ENCODE measurements around the gene FBXO28.

FBXO28 gene

DNA sequence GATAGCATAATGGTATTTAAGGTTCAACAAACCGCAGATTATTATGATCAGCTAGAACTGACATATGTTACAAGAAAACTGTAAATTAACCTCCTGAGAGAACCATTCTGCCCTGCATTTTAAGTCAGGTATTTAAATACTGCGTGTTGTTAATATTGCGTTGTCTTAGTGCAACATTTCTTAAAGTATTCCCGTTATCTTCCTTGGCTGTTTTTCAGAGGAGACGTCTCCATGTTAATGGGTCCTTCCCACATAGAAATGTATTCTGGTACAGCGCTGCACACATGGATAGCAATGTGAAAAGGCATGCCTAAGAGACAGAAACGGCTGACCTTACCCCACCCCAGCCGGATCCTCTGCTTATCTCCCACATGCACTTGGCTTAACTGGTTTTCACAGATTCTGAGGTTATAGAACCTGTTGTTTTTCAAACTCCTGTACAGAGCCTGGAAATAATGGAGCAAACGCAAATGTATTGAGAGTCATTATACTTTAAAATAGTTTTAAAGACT, 46.3 kb downstream of the FBXO28 start:
- DNase-seq: no peak

DNA sequence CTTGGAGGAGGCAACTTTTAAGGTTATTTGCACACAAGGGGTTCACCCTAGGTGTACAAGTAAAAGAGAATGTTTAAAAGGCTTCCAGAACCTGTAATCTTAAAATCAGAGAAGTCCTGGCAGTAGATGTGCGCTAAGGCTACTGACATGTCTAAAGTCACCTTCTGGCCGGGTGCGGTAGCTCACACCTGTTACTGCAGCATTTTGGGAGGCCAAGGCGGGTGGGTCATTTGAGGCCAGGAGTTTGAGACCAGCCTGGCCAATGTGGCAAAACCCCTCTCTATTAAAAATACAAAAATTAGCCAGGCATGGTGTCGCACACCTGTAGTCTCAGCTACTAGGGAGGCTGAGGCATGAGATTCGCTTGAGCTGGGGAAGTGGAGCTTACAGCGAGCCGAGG, 48.9 kb downstream of the FBXO28 start:
- no peak for DNase-seq

DNA sequence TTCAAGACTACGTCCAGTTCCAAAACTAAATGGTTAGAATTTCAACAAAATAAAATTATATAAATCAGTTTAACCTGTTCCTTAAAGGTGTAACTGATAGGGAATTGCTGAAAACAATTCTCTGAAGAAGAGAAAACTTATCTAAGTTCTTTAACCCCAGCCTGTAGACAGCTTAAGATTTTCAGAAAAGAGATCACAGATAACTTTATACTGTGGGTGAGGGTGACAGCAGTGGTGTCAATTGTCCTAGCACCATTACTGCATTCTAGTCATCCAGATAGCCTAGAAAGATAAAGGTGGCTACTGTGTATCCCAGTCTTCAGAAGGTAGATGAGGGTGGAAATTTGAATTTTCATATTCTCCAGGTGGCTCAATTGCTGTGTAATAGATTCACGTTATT, 49.4 kb downstream of the FBXO28 start:
- no peak for DNase-seq

DNA sequence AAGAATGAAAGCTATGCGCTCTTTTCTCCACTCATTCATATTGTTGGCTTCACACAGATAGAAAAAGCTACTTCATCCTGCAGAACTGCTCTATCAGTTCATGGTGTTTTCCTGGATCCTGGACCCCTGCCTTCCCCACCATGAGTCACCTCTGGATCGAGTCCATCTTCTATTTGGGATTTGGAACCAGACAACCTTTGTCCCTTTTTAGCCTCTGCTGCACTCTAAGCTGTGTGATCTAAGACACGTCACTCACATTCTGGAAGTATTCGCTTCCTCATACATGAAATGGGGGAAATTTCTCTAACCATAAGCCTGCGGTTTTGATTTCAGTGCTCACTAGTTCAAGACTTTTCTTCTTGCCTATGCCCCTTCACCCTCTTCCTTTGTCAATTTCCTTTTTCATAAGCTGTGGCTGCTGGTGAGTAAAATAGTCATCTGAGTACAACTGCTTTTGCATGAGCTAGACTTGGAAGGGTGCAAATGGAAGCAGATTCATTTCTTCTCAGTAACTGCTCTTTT, 55.0 kb downstream of the FBXO28 start:
- no peak for DNase-seq

DNA sequence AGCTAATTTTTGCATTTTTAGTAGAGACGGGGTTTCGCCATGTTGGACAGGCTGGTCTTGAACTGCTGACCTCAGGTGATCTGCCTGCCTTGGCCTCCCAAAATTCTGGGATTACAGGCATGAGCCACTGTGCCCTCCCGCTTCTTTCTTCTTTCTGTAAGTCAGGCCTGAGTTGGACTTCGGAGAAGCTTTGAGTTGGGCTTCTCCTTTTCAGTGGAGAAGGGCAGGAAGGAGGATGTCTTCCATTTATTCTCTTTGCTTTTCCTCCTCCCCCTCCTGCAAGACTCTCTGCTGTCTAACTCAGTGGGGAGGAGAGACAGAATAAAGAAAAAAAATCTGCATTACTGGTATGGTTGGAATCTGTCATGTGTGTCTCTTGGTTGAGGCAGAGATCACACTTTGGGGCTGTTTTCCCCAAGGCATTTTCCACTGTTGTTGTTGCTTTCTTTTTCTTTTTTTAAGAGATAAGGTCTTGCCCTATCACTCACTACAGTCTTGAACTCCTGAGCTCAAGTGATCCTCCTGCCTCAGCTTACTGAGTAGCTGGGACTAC, 55.9 kb downstream of the FBXO28 start:
- DNase-seq: no peak

DNA sequence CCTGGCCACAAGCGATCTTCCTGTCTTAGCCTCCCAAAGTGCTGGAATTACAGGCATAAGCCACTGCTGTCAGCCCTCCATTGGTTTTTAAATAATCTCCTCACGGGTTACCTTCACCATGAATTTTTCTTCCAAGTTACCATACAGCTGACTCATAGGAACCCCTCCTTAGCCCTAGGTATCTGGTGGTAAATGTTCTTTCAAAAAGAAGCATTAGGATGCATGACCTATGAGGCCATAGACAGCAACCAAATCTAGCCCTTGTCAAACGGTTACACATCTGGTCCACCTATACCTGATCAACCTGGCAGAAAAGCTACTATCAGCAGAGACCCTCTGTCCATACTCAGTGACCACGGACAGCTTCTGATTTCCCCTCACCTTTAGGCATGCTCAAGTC, 56.4 kb downstream of the FBXO28 start:
- no peak for DNase-seq

DNA sequence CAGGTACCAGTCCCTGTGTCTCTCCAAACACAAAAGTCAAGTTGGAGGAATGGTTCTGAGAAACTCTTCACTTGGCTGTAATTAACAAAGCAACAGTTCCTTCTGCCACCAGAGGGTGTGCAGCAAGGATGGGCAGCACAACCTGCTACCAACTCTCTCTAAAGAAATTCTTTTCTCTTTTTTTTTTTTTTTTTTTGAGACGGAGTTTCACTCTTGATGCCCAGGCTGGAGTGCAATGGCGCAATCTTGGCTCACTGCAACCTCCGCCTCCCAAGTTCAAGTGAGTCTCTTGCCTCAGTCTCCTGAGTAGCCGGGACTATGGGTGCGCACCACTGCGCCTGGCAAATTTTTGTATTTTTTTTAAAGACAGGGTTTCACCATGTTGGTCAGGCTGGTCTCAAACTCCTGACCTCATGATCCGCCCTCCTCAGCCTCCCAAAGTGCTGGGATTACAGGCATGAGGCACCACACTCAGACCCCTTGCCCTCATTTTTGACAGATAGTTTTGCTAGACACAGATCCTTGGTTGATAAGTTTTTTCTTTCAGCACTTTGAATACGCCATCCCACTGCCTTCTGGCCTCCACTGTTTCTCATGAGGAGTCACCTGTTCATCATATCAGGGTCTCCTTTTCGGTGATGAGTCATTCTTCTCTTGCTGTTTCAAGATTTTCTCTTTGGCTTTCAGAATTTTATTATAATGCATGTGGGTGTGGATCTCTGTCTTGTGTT, 57.0 kb downstream of the FBXO28 start:
- no peak for DNase-seq

DNA sequence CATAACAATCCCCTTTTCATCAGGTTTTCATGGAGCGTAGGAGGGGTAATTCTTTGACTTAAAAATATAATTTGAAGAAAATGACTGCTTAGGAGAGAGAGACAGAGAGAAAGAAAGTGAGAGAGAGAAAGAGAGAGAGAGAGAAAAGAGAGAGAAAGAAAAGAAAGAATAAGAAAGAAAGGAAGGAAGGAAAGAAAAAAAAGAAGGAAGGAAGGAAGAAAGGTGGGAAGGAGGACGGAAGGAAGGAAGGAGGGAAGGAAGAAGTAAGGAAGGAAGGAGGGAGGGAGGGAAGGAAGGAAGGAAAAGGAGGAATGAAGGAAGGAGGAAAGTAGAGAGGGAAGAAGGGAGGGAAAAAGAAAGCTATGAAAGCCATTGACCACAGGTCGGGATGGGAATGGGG, 58.3 kb downstream of the FBXO28 start:
- DNase-seq: no peak

DNA sequence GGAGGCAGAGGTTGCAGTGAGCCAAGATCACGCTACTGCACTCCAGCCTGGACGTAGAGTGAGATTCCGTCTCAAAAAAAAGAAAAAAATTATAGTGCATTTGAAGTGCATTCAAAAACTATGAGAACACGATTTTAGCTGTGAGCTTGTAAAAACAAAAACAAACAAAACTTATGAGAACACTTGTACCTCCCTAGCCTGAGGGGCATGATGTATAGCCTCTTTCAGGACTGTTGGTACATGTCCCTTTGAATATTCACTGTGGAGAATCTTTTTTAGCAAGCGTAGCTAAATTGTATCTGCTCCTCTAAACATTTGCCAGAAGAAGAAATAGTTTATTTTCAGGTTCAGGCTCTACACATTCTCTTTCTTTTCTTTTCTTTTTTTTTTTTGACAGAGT, 59.6 kb downstream of the FBXO28 start:
- DNase-seq: no peak

DNA sequence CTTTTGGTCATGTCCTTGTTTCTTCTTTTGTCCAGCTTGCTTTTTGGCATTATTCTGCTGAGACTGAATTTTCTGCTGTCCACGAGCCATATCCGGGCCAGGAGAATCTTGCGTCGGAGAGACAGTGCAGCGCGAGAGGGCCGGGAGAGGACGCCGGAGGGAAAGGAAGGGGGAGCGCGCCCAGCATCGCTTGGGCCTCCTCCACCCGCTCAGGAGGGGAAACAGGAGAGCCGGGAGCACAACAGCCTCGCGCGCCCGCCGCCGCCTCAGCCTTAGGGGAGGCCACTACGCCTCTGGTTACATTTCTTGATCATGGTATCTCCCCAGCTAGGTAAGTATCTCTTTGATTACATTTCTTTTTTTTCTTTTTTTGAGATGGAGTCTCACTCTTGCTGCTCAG, 61.7 kb downstream of the FBXO28 start:
- DNase-seq: no peak

DNA sequence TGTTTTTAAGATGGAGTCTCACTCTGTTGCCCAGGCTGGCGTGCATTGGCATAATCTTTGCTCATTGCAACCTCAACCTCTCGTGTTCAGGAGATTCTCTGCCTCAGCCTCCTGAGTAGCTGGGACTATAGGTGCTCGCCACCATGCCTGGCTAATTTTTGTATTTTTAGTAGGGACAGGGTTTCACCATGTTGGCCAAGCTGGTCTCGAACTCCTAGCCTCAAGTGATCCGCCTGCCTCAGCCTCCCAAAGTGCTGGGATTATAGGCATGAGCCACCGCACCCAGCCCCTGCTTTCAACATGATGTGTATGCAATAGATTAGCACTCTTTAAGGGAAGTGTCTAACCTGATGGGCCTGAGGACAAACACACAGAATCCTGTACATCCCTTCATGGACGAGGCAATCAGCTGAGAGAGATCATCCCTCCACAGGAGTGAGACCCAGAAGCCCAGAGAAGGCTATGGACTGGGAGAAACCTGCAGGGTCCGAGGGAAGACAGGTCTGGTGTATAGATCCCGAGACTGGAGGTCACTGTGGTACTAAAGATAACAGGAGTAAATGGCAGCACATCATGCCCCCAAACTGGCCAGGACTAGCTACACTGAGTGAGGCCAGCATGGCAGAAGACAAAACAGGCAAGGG, 63.6 kb downstream of the FBXO28 start:
- no peak for DNase-seq

DNA sequence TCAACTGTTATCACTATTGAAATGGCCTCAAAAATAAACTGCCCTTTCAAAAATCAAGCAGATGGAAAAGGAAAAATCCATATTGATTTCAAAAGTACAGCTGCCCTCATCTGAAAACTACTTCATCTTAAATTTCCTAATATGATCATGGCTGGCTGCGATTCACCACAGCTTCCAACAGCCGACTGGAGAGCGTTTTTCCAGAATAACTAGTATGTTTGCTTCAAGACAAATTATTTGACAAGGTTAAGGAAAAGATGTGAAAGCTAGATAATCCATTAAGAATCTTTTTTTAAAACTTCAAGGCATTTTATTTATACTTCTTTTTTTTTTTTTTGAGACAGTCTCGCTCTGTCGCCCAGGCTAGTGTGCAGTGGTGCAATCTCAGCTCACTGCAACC, 65.0 kb downstream of the FBXO28 start:
- no peak for DNase-seq

DNA sequence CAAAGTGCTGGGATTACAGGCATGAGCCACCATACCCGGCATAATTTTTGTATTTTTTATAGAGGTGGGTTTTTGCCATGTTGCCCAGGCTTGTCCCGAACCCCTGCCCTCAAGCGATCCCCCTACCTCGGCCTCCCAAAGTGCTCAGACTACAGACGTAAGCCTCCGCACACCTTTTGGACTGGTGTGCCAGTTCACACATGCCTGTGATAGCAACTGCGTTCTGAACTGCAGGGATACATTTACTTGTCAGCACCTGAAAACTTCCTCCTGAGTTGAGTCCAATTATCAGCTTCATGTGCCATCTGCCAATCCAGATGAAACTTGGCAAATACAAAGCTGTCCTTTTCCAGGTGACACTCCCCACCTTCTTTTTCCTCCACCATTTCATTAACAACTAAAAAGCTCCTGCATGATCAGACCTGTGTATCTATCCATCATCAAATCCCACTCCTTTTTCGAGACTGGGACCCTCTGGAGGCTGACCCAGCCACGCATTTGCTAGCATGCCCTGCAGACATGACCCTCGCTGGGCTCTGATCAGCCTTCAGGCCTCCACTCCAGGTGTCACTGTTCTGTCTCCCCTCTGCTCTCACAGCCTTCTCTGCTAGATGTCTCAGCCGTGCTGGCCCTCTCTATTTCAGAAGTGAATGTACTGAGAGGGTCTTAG, 67.0 kb downstream of the FBXO28 start:
- no peak for DNase-seq

DNA sequence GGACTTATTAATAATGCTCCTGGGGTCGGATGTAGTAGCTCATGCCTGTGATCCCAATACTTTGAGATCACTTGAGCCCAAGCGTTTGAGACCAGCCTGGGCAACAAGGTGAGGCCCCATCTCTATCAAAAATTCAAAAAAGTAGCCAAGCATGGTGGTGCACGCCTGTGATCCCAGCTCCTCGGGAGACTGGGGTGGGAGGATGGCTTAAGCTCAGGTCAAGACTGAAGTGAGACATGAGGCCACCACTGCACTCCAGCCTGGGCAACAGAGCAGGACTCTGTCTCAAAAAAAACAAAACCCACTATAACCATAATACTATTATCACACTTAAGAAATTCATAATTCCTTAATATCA, 67.5 kb downstream of the FBXO28 start:
- no peak for DNase-seq

DNA sequence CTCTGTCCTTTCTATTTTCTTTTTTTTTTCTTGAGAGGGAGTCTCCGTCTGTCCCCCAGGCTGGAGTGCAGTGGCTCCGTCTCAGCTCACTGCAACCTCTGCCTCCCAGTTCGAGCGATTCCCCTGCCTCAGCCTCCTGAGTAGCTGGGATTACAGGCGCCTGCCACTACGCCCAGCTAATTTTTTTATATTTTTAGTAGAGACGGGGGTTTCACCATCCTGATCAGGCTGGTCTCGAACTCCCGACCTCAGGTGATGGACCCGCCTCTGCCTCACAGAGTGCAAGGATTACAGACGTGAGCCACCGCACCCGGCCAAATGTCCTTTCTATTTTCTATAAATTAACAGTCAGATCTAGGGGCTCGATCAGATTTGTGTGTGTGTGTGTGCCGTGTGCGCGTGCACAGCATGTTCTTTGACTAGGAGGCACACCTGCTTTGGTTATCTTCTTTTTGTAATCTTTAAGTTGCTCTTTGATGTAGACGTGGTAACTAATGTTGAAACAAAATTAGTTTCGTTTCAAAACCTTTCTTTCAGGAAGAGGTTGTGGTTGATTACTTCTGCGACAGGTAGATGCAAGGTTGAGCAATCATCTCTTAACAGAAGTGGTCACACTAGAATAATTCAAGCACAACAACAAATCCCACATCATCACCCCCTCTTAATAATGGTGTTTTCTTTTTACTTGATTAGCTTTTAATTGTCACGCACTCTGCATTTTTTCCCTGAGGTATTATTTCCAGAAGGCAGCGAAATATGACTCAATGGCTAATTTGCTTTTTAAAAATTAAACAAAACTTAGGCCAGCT, 68.3 kb downstream of the FBXO28 start:
- peak in 2 of 3 experiments; percentile 7 to 66 for DNase-seq

DNA sequence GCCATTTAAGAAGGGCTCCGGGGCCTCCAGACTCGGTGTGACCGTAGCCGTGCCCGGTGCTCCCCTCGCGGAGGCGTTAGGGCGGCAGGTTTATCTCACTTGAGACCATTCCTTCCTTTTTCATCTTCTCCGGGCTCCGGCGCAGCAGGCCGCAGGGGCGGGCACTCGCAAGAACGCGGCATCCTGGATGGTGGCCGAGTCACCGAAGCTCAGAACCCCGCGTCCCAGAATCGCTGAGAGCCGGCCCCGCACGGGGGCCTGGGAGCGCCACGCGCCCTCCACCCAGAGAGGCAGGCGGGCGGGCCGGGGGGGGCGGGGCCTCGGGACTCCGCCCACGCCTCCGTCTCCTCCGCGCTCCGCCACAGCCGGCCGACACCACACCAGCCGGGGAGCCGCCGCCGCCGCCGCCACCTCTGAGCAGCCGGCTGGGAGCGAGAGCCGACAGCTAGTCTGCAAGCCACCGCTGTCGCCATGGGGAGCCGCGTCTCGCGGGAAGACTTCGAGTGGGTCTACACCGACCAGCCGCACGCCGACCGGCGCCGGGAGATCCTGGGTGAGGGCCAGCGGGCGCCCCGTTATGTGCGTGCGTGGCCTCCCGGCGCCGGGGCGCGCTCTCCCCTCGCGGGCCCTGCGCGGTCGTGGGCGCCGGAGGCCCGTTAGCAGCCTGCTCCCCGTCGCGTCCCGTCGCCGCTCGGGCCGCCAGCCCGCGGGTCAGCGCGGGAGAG, 69.1 kb downstream of the FBXO28 start, which contains the start of gene DEGS1:
Gene DEGS1, plus strand, starts transcription at position 375 of the 725 bp plus-strand sequence. Its CDS starts 97 bp downstream, at position 472.
- peak; percentile 76 to 96 (median 95) for DNase-seq

DNA sequence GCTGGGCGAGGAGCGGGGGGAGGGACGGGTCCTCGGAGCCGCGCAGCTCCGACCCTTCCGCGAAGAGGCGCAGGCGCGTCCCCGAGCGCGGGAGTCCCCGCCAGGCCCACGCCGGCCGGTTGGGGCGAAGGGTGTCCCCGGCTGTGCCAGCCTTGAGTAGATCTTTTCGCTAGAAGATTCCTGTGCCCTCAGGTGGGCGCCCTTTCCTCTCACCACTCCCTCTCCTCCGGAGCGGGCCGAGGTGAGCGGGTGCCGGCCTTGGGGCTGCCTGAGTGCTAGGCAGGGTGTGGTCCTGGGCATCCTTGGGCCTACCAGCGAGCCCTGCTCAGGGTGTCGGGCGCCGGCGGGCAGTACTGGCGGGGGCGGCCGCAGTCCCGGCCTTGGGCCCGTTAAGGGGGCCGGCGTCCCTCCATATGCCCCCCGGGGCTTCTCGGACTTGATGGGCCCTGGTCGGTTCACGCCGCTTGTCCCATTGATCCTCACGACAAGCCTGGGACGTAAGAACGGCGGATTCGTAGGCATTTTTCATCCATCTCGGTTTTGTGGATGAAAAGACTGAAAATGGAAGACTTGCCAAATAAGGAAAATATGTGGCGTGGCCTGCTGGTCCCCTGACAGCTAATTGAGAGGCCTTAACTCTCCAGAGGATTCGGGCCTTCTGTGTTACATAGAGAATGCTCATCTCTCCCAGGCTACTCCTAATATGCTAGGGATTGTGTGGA, 69.8 kb downstream of the FBXO28 start:
- DNase-seq: peak; percentile 26 to 94 (median 86)

DNA sequence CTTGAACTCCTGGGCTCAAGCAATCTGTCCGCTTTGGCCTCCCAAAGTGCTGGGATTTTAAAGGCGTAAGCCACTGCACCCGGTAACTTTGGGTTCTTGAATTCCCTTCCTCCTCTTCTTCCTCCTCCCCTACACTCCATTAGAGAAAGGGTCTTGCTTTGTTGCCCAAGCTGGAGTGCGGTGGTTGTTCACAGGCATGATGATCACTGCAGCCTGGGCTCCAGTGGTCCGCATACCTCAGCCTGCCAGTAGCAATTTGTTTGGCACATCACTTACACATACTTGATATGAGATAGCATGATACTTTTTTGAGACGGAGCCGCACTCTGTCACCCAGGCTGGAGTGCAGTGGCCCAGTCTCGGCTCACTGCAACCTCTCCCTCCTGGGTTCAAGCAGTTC, 71.3 kb downstream of the FBXO28 start:
- DNase-seq: no peak

DNA sequence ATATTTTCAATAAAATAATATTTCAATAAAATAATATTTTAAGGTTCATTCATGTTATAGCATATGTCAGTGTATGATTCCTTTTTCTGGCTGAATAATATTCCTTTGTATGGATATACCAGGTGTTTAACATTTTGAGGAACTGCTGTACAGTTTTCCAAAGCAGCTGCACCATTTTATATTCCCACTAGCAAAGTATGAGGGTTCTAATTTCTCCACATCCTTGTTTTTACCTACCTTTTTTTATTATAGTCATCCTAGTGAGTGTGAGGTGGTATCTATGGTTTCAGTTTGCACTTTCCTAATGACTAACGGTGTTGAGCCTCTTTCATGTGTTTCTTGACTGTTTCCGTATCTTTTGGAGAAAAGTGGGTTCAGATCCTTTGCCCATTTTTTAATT, 74.4 kb downstream of the FBXO28 start:
- no peak for DNase-seq

DNA sequence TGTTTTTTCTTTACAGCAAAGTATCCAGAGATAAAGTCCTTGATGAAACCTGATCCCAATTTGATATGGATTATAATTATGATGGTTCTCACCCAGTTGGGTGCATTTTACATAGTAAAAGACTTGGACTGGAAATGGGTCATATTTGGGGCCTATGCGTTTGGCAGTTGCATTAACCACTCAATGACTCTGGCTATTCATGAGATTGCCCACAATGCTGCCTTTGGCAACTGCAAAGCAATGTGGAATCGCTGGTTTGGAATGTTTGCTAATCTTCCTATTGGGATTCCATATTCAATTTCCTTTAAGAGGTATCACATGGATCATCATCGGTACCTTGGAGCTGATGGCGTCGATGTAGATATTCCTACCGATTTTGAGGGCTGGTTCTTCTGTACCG, 75.7 kb downstream of the FBXO28 start:
- no peak for DNase-seq
